HG03159 (cell line): ENCODE data around the gene NRXN3.

Experiments
- ATAC-seq: cut with Tn5 transposase; IDR thresholded peaks from one replicate; pipeline ENCODE4 v1.9.1; 2021; ENCODE audit warnings: mild to moderate bottlenecking, moderate library complexity; ENCODE audit not compliant: unreplicated experiment

Gene NRXN3

DNA sequence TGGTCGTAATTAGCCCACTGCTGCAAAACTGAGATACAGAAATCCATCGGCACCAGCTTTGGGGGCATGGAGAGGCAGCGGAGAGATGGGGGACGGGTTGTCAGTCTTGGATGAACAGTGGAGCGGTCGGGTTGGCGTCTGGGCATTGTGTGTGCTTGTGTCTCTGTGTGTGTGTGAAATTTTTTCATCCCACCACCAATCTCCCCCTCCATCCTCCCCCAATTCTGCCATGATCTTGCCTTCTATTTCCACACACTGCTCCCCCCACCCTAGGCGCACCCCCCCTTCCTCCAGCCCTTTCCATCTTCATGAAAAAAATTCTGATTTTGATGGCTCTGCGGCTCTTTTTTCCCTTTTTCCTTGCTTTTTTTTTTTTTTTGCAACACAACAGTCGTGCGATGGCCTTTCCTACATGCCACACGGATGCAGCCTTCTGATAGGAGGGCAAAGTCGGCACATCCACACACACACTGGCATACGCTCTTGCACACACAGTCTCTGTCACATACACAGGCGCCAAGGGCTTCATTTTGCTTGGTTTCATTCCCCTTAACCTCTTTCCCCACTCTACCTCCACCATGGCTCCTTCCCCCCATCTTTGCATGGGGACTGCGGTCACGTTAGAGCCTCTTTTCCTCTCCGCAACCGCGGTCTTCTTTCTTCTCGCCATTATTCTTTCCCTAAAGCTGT is 3.3 kb downstream of the NRXN3 start:
- no peak for ATAC-seq

DNA sequence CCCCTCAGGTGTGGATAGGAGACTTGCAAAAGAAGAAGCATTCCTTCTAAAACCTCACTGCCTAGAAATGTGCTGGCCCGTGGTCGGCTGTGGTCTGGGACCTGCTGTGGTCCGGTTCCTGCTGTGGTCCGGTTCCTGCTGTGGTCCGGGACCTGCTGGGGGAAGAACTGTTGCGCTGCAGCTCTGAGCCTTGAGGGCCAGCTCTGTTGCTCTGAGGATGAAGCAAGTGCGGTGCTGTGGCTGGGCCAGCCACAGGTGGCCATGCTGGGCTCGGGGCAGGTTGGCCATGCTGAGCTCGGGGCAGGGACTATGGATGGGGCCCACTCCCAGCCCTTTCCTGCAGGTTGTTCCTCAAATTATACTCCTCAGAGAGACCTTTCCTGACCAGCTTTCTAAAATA is 5.2 kb downstream of the NRXN3 start:
- ATAC-seq, result no peak

- no peak for ATAC-seq
Measured at GRCh38 chr14:78178071-78178470, 7.9 kb downstream of the NRXN3 start.

DNA sequence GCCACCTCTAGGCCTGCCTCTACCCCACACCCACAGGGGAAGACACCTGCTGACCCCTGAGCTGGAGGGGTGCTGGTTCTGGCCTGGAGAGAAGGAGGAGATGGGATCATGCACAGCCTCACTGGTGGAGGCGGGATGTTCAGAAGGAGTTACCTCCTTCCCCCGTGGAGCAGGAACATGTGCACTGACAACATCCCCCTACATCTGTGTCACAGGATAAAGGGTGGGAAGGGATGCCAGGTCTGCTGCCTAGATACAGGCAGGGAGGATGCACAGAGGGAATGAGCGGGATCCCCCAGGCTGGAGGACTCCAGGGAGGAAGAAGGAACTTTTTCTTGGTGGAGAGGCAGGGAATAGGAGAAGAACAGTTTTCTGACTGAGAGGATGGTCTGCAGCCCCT is 8.8 kb downstream of the NRXN3 start:
- no peak for ATAC-seq

- no peak for ATAC-seq
Measured at GRCh38 chr14:78181270-78181669, 11.1 kb downstream of the NRXN3 start.

DNA sequence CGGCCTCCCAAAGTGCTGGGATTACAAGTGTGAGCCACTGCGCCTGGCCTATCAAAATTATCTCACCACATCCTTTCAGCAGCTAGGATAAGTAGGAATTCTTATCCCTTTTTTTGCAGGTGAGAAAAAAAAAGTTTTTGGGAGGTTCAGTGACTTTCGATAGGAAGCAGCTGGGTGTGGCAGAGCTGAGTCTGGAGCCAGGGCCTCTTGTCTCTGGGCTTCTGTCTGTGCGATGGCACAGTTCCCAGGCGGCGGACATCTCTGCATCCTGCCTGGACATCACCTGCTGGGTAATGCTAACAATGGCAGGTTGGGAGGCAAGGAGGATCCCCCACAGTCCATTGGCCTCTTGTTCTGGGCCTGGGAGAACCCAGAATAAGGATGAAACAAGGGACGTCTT is 12.5 kb downstream of the NRXN3 start:
- no peak for ATAC-seq

GRCh38 chr14:78184157-78184556 is 14.0 kb downstream of the NRXN3 start:
- no peak for ATAC-seq

DNA sequence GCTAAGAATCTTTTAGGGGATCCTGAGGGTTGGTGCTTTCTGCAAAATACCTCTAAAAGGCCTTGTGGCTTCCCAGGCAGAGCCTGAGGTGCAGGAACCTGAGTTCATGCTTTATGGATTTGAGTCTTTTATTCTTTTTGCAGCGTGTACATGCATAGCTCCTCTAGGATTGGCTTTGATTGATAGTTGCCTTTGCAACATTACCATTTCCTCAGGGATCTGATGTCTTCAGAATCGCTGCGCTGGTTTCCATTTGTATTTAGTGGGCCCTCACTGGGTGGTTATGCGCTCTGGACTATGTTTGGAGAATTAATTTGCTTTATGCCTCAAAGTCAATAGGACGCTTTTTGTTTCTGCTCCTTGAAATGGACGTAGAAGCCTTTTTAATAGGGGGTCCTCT is 16.1 kb downstream of the NRXN3 start:
- no peak for ATAC-seq

GRCh38 chr14:78188882-78189281 is 18.7 kb downstream of the NRXN3 start:
- ATAC-seq, result no peak

DNA sequence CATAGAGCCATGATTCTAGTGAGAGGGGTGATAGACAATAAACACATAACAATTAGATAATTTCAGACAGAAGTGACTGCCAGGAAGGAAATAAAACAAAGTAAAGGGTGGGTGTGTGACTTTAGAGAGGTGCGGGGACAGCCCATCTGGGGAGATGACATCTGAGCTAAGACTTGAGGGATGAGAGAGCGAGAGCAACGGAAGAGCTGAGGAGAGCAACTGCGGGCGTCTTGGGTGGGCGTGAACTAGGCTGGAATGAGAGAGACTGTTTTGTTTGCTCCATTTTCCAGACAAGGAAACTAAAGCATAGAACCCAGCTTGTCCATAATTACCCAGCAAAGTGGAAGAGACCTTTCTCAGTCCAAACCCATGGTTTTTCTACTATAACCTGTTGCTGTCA is 25.3 kb downstream of the NRXN3 start:
- no peak for ATAC-seq

GRCh38 chr14:78196323-78196722 is 26.1 kb downstream of the NRXN3 start:
- no peak for ATAC-seq

GRCh38 chr14:78197051-78197450 is 26.9 kb downstream of the NRXN3 start:
- ATAC-seq, result no peak

- ATAC-seq, result no peak
Measured at GRCh38 chr14:78202163-78202562, 32.0 kb downstream of the NRXN3 start.

- no peak for ATAC-seq
Measured at GRCh38 chr14:78202976-78203375, 32.8 kb downstream of the NRXN3 start.

DNA sequence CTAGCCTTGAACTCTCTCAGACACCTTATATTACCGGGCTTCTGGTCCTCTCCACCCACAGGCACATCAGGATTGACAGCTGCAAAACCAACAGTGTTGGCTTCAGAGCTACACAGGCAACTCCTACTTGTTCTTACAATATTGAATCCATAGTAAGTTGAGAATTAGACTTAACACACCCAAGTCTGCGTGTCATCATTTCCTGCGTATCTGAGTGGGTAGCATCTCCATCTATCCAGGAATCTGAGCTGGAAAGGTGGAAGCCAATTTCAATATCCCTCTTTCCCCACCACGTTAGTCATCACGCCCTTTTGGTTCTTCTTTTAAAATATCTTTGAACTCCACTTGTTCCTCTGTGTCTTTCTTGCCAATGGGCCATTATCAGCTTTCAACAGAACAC is 37.2 kb downstream of the NRXN3 start:
- no peak for ATAC-seq

DNA sequence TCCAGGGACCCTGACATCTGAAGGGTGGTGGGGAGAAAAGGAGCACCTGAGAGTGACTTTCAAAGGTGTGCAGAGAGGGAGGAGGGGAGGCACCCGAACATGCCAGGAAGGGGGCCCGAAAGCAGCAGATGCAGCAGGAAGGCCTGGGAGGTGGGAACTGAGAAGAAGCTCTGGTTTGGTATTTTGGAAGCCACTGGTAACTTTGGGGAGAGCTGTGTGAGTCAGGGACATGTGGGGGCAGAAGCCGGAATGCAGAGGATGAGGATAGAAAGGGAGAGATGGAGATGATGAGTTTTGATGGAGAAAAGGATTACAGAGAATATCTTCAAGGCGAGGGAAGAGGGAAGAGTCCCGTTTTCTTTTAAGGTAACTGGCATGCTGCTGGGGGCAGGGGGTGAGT is 50.1 kb downstream of the NRXN3 start:
- no peak for ATAC-seq

GRCh38 chr14:78222746-78223145 is 52.6 kb downstream of the NRXN3 start:
- no peak for ATAC-seq

GRCh38 chr14:78227248-78228077 is 57.3 kb downstream of the NRXN3 start:
- ATAC-seq, result no peak

DNA sequence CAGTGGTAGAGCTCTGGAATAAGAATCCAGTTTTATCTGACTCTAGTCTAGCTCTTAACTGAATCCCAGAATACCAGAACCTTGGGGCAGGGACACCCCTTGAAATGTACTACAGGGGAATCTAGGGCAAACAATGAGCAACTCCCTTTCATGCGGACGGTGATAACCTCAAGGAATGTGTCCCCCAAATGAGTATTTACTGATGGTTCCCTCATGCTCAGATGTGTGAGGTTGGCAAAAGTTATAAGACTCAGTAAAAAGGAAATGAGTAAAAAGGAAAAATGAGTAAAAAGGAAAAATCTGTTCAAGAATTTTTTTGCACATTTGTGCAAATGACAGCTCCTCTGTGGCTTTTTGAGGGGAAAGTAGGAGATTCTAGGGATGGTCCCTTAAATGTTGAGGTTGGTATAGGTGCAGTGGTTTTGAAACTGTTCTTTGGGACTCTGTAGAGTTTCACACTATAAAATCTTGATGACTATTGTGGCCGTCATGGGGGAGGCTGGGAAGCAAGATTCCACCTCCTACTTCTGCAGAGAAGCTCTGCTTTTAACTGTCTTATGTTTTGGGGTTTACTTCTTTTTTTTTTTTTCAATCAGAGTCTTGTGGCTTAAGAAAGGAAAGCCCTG is 58.6 kb downstream of the NRXN3 start:
- no peak for ATAC-seq

GRCh38 chr14:78232231-78233000 is 62.2 kb downstream of the NRXN3 start:
- no peak for ATAC-seq

DNA sequence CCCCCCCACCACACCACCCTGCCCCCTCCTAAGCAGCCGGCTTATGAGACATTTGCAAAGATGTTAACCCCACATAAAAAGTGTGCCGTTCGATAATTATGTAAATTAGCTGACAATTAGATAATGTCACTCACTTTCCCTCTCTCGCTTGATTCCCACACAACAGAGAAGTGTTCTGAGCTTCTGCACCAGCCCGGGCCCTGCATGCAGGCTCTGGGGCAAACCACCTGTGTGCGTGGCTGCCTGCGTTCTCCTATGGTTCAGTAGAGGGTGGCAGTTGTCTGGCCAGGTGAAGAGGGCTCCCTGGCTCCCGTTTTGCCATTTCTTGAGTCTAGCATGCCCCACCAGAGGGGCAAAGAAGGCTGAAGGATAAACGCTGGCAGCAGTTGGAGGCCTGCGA is 68.0 kb downstream of the NRXN3 start:
- no peak for ATAC-seq
